H1 (cell line): ENCODE results near the gene ASTL. TPM values are rescaled to one million over a fixed set of nuclear protein-coding genes. Genes with fewer than 3 reads are reported as not detected.

Source experiments
- CTCF ChIA-PET: fragments of 300-600 bp; sonication (Branson Sonifier 250); formaldehyde crosslinking; loops from one replicate; lab custom pipeline; 2021; ENCODE audit not compliant: partially characterized antibody; lab: Charles Lee
- POLR2A ChIA-PET: fragments of 300-600 bp; sonication (Branson Sonifier 250); formaldehyde crosslinking; loops from one replicate; lab custom pipeline; 2021; ENCODE audit warnings: inconsistent platforms; ENCODE audit not compliant: partially characterized antibody; lab: Charles Lee
- DNase-seq, 2 experiments: peaks; one replicate each; pipeline versions ENCODE4 v3.0.0 to v3.0.0-alpha.2; 2010 to 2022; ENCODE audit warnings: low spot score in 2 of 2, low read depth in 1 of 2, mixed read lengths in 1 of 2
- FAIRE-seq: peaks from 2 replicates; lab custom pipeline; 2011; peaks lifted over from hg19 to GRCh38; lab: Jason Lieb, UNC
- H2AFZ ChIP-seq: 2 replicates; pipeline ENCODE4 v1.8.1; 2012; ENCODE audit warnings: low read length, inconsistent platforms
- H2AK5ac ChIP-seq: 2 replicates; pipeline ENCODE4 v1.6.1; 2013; ENCODE audit warnings: low read depth, low read length
- H2BK120ac ChIP-seq: replicated peaks from 2 replicates; pipeline ENCODE3; 2013; ENCODE audit warnings: low read depth, low read length, inconsistent platforms
- H2BK12ac ChIP-seq: 2 replicates; pipeline ENCODE4 v1.6.1; 2013; ENCODE audit warnings: low read depth, low read length
- H2BK15ac ChIP-seq: 2 replicates; pipeline ENCODE4 v1.6.1; 2013; ENCODE audit warnings: low read length
- H2BK20ac ChIP-seq: 2 replicates; pipeline ENCODE4 v1.6.1; 2013; ENCODE audit warnings: low read length
- H2BK5ac ChIP-seq: 2 replicates; pipeline ENCODE4 v1.6.1; 2013; ENCODE audit warnings: low read depth, low read length
- H3K14ac ChIP-seq: 2 replicates; pipeline ENCODE4 v1.6.1; 2013; ENCODE audit warnings: inconsistent platforms; ENCODE audit not compliant: insufficient read length
- H3K18ac ChIP-seq: 2 replicates; pipeline ENCODE4 v1.6.1; 2013; ENCODE audit warnings: low read length; ENCODE audit errors: extremely low read depth
- H3K23ac ChIP-seq: 2 replicates; pipeline ENCODE4 v1.6.1; 2013; ENCODE audit warnings: inconsistent platforms; ENCODE audit not compliant: insufficient read length
- H3K23me2 ChIP-seq: 2 replicates; pipeline ENCODE4 v1.6.1; 2013; ENCODE audit warnings: low read depth, low read length
- H3K27ac ChIP-seq: 2 replicates; pipeline ENCODE4 v1.6.1; 2011; ENCODE audit warnings: low read depth, low read length, inconsistent platforms
- H3K27me3 ChIP-seq, 4 experiments: replicated peaks in 1 of 4; 1 replicate in 1 of 4; 2 replicates in 3 of 4; pipeline versions ENCODE4 v1.6.1 to v1.8.1; 2011 to 2013; ENCODE audit warnings: low read length in 3 of 4, mild to moderate bottlenecking in 3 of 4, inconsistent platforms in 2 of 4, mixed read lengths in 2 of 4, moderate library complexity in 1 of 4; ENCODE audit not compliant: control insufficient read depth in 3 of 4, insufficient read depth in 3 of 4; ENCODE audit errors: extremely low read depth in 1 of 4
- H3K36me3 ChIP-seq, 4 experiments: 2 replicates each; pipeline versions ENCODE4 v1.6.1 to v1.8.1; 2011 to 2013; ENCODE audit warnings: mild to moderate bottlenecking in 4 of 4, low read length in 3 of 4, moderate library complexity in 2 of 4, control low read depth in 1 of 4, inconsistent platforms in 1 of 4; ENCODE audit not compliant: insufficient read depth in 4 of 4, control insufficient read depth in 2 of 4
- H3K4ac ChIP-seq: replicated peaks from 2 replicates; pipeline ENCODE3; 2013; ENCODE audit warnings: low read length, low read depth, mixed read lengths, inconsistent platforms; ENCODE audit not compliant: insufficient read length
- H3K4me1 ChIP-seq, 4 experiments: replicated peaks in 1 of 4; 1 replicate in 1 of 4; 2 replicates in 3 of 4; pipeline versions ENCODE4 v1.6.1 to v1.8.1; 2011 to 2013; ENCODE audit warnings: low read length in 3 of 4, inconsistent platforms in 2 of 4, mixed read lengths in 1 of 4; ENCODE audit not compliant: insufficient read depth in 4 of 4, control insufficient read depth in 3 of 4
- H3K4me2 ChIP-seq, 2 experiments: 2 replicates each; pipeline versions ENCODE4 v1.6.1 to v1.8.1; 2011 to 2013; ENCODE audit warnings: low read depth in 2 of 2, low read length in 2 of 2, control low read depth in 1 of 2, inconsistent platforms in 1 of 2, mild to moderate bottlenecking in 1 of 2; ENCODE audit not compliant: insufficient read depth in 1 of 2
- H3K4me3 ChIP-seq, 4 experiments: fragments of 200-600, 300-600 bp in 1 of 4; sonication (generic), shearing (Covaris generic), sonication (Bioruptor Twin) in 1 of 4; 2 replicates each; pipeline versions ENCODE4 v1.5.1 to v1.8.1; 2011 to 2016; ENCODE audit warnings: low read length in 4 of 4, low read depth in 3 of 4, control low read depth in 2 of 4, inconsistent platforms in 2 of 4, mild to moderate bottlenecking in 2 of 4, mixed read lengths in 1 of 4, moderate library complexity in 1 of 4; ENCODE audit not compliant: insufficient read depth in 2 of 4; ENCODE audit errors: extremely low read depth in 1 of 4
- H3K56ac ChIP-seq: replicated peaks from 2 replicates; pipeline ENCODE3; 2013; ENCODE audit warnings: low read depth, mild to moderate bottlenecking, mixed read lengths, low read length, inconsistent platforms; ENCODE audit not compliant: insufficient read length
- H3K79me1 ChIP-seq: 2 replicates; pipeline ENCODE4 v1.6.1; 2013; ENCODE audit warnings: low read depth, low read length, control low read depth
- H3K79me2 ChIP-seq, 2 experiments: 2 replicates each; pipeline versions ENCODE4 v1.6.1 to v1.8.1; 2012 to 2013; ENCODE audit warnings: low read length in 2 of 2, mild to moderate bottlenecking in 2 of 2, inconsistent platforms in 1 of 2; ENCODE audit not compliant: insufficient read depth in 2 of 2, control insufficient read depth in 1 of 2
- H3K9ac ChIP-seq, 4 experiments: replicated peaks in 1 of 4; 1 replicate in 1 of 4; 2 replicates in 3 of 4; pipeline versions ENCODE4 v1.6.1 to v1.8.1; 2011 to 2013; ENCODE audit warnings: low read depth in 3 of 4, low read length in 3 of 4, control low read depth in 2 of 4, mild to moderate bottlenecking in 2 of 4, moderate library complexity in 2 of 4, inconsistent platforms in 1 of 4; ENCODE audit errors: extremely low read depth in 1 of 4
- H3K9me3 ChIP-seq, 2 experiments: 2 replicates each; pipeline versions ENCODE4 v1.6.1 to v1.8.1; 2012 to 2013; ENCODE audit warnings: mild to moderate bottlenecking in 2 of 2, moderate library complexity in 2 of 2, control low read depth in 1 of 2, inconsistent platforms in 1 of 2, low read depth in 1 of 2, low read length in 1 of 2, mixed read lengths in 1 of 2; ENCODE audit not compliant: insufficient read depth in 2 of 2
- H4K20me1 ChIP-seq, 2 experiments: replicated peaks in 1 of 2; 2 replicates each; pipeline versions ENCODE3 to v1.8.1; 2011 to 2013; ENCODE audit warnings: inconsistent platforms in 2 of 2, low read length in 2 of 2, mild to moderate bottlenecking in 1 of 2; ENCODE audit not compliant: insufficient read depth in 2 of 2, control insufficient read depth in 1 of 2
- H4K5ac ChIP-seq: 2 replicates; pipeline ENCODE4 v1.6.1; 2013; ENCODE audit warnings: low read length, low read depth, mixed read lengths, inconsistent platforms; ENCODE audit not compliant: insufficient read length
- H4K8ac ChIP-seq: 2 replicates; pipeline ENCODE4 v1.8.0; 2013; ENCODE audit warnings: mild to moderate bottlenecking, moderate library complexity, low read length, inconsistent platforms; ENCODE audit not compliant: insufficient read depth; ENCODE audit errors: extremely low read depth
- H4K91ac ChIP-seq: replicated peaks from 2 replicates; pipeline ENCODE3; 2013; ENCODE audit warnings: low read length, mixed read lengths, inconsistent platforms; ENCODE audit not compliant: insufficient read length
- CEBPB ChIP-seq: IDR thresholded peaks from 2 replicates; pipeline ENCODE4 v1.6.1; 2012; ENCODE audit warnings: low read depth, low read length
- CHD1 ChIP-seq: IDR thresholded peaks from 2 replicates; pipeline ENCODE4 v1.6.1; 2012; ENCODE audit warnings: low read depth, low read length, improper control_type of control experiment
- SIRT6 ChIP-seq: IDR thresholded peaks from one replicate; pipeline ENCODE4 v1.7.1; 2012; ENCODE audit warnings: low read length, inconsistent platforms
- TAF7 ChIP-seq: optimal IDR thresholded peaks from 2 replicates; pipeline ENCODE3; 2011; ENCODE audit warnings: low read depth, mild to moderate bottlenecking, inconsistent platforms, low read length, moderate library complexity, borderline replicate concordance
- WGBS, 2 experiments: shearing (Covaris generic) in 1 of 2; methylation state at CpG; one replicate each; pipeline versions ENCODE4 v1.1.6 to v1.1.7; 2013 to 2015; ENCODE audit warnings: low lambda C conversion rate in 2 of 2, mixed read lengths in 2 of 2, inconsistent platforms in 1 of 2, low coverage in 1 of 2, missing lambda C conversion rate in 1 of 2; ENCODE audit not compliant: insufficient replicate concordance in 2 of 2, insufficient coverage in 1 of 2, insufficient read length in 1 of 2; ENCODE audit errors: extremely low coverage in 1 of 2, missing lambda C conversion rate in 1 of 2; 5-methylcytosine and 5-hydroxymethylcytosine counted together
- polyA plus RNA-seq, 7 experiments: library from polyadenylated mRNA; depleted of rRNA in 3 of 7; stranded (reverse) in 5 of 7; unstranded in 2 of 7; fragments of >200 nt in 5 of 7; fragments of 200-250 nt in 2 of 7; gene quantifications; 1 replicate in 5 of 7; 2 replicates in 1 of 7; 4 replicates in 1 of 7; pipeline versions ENCODE4 v1.2.1 to v1.2.3, GENCODE V29; 2011 to 2013; ENCODE audit warnings: missing spikeins in 2 of 7, mixed read lengths in 2 of 7
- total RNA-seq: library from RNA; stranded (reverse); fragmentation: NEBNext Ultra II Directional; extraction: Animal tissue kit (Norgen Biotek cat#: 25700); gene quantifications from 2 replicates; pipeline ENCODE4 v1.2.1, GENCODE V29; 2021

The ASTL gene
- total and polyA plus RNA-seq, 2 of the 8 experiments (the other 6 are each of a cell fraction or from before 2014, with no cell fraction given): 0.60 to 1.4 TPM

DNA sequence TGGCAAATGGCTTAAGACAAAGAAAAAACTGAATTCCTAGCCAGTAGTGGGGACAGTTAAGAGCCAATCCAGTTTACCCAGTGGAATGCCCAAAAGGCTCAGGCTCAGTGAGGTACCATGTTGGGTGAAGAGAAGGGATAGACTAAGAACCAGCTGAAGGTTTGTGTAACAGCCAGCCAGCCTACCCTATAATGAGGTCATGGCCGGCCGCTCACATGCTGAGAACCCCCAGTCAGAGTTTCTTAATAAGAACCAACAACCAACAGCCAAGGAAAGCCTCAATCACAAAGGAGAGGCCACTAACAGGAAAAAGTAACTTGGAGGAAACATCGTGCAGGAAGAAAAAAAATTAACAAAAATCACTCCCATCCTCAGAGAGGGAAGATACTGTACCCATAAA lies 32.3 kb upstream of the ASTL start:
- Histone ChIP-seq H2BK5ac (no peak overlapping the region), H3K56ac (no peak overlapping the region), H2AK5ac (no peak overlapping the region), H3K4me1 (0 out of 7 replicates have a peak, but pooled peaks cover 0 to 2% (median 0%) of the 10 kb centered on the region in 4 experiments), H4K8ac (no peak overlapping the region), H3K14ac (no peak overlapping the region), H3K79me2 (no peaks in the 10 kb centered on the region), H3K27ac (no peak overlapping the region), H3K4me3 (no peak overlapping the region), H3K18ac (no peak overlapping the region), H3K36me3 (no peaks in the 10 kb centered on the region), H2AFZ (no peak overlapping the region), H2BK15ac (no peak overlapping the region), H3K9ac (no peak overlapping the region), H4K91ac (no peak overlapping the region), H3K79me1 (no peaks in the 10 kb centered on the region), H3K23me2 (no peaks in the 10 kb centered on the region), H4K20me1 (no peaks in the 10 kb centered on the region), H3K9me3 (peaks cover 0 to 3% of the 10 kb centered on the region in 2 experiments; a peak in 1 of 4 replicates), H3K4ac (no peak overlapping the region), H3K27me3 (no peaks in the 10 kb centered on the region), H3K23ac (no peak overlapping the region), H3K4me2 (no peak overlapping the region), H4K5ac (no peak overlapping the region), H2BK120ac (no peak overlapping the region), H2BK12ac (no peak overlapping the region), H2BK20ac (no peak overlapping the region)
- ChIA-PET POLR2A (no interaction called here), CTCF (interaction anchor here (0.6 to 0.9 kb wide), 2 partner anchors 43 to 91 kb away, joined by 3 read pairs; no protein-coding TSS in a partner anchor)
- WGBS, 2 experiments: 96% methylated on average over 3 of the region's 3 CpGs; no CpG with 5 or more reads in 1 of the 2 experiments
- DNase-seq (no peak), FAIRE-seq (no peak)
- TF ChIP-seq CEBPB: no peak
- TF ChIP-seq CHD1: no peak
- no peak for TF ChIP-seq SIRT6
- TF ChIP-seq TAF7: no peak
